RWPE1 (cell line): ENCODE results near the gene TMEM63B.

Experiments used
- CTCF ChIA-PET: fragments of 350-600 bp; sonication (Branson Sonifier 250); formaldehyde crosslinking; extraction: SDS; loops from one replicate; lab custom pipeline; 2021; lab: Yijun Ruan, JAX
- POLR2A ChIA-PET: fragments of 400-600 bp; formaldehyde crosslinking; extraction: SDS; loops from one replicate; lab custom pipeline; 2020; ENCODE audit warnings: antibody characterized with exemption; ENCODE audit not compliant: low non-redundant PET; lab: Yijun Ruan, JAX
- DNase-seq: peaks from one replicate; pipeline ENCODE4 v3.0.0; 2012; ENCODE audit warnings: low spot score
- H3K27ac ChIP-seq: fragments of 450-650 bp; 2 replicates; pipeline ENCODE4 v1.5.1; 2017
- TF ChIP-seq, protein P1 (sequence below): fragments of 450-650 bp; conservative IDR thresholded peaks from 2 replicates; pipeline ENCODE4 v1.5.1; 2017; ENCODE audit warnings: low read depth, mild to moderate bottlenecking

The TMEM63B gene

DNA sequence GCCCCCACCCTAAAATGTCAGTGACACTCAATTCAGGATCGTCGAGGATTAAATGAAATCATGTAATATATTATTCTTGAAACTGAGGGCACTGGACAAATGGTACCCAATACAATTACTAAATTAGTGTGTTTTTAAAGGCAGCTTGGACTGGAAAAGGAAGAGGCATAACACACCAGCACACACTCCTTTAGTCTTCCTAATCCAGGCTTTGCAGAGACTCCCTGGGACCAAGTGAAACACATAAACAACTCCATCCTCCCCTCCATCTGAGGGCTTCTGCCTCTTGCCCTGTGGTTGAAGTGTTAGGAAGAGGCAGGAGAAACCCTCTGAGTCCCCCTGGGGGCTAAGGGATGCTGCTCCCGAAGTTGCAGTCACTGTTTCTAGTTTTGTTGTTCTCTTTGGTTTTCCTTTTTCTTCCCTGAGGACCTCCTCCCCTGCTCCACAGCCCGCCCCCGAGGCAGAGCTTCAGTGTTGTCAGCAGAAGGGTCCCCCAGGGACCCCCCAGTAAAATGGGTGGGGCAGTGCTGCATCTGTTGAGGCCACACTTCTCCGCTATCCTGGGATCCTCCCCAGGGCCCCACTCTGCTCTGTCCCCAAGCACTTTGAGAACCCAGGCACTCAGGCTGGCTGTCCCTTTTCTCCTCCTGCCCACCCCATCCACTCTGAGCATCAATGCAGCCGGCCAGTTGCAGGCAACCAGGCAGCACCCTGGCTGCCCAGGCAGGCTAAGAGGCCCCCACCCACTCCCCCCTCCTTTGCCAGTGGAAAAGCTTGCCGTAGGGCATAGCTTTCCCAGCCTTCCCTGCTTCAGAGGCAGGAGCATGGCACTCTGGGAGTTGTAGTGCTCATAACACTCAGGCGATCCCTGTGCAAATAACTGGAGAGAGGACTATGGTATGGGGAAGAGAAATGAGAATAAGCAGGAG is 5.9 kb downstream of the TMEM63B start:
- TF ChIP-seq, protein P1, sequence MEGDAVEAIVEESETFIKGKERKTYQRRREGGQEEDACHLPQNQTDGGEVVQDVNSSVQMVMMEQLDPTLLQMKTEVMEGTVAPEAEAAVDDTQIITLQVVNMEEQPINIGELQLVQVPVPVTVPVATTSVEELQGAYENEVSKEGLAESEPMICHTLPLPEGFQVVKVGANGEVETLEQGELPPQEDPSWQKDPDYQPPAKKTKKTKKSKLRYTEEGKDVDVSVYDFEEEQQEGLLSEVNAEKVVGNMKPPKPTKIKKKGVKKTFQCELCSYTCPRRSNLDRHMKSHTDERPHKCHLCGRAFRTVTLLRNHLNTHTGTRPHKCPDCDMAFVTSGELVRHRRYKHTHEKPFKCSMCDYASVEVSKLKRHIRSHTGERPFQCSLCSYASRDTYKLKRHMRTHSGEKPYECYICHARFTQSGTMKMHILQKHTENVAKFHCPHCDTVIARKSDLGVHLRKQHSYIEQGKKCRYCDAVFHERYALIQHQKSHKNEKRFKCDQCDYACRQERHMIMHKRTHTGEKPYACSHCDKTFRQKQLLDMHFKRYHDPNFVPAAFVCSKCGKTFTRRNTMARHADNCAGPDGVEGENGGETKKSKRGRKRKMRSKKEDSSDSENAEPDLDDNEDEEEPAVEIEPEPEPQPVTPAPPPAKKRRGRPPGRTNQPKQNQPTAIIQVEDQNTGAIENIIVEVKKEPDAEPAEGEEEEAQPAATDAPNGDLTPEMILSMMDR, result no peak
- ChIA-PET CTCF (interaction anchor here (0.5 to 1.5 kb wide), 4 partner anchors 18 to 364 kb away, joined by 4 to 6 read pairs (median 4); no protein-coding TSS in a partner anchor), POLR2A (interaction anchor here (0.6 kb wide), 1 partner anchor 113 kb away, joined by 3 read pairs; the partner anchor contains the start of gene HSP90AB1)
- peak overlapping the region; percentile 62 for H3K27ac ChIP-seq
- DNase-seq, result peak; percentile 57

DNA sequence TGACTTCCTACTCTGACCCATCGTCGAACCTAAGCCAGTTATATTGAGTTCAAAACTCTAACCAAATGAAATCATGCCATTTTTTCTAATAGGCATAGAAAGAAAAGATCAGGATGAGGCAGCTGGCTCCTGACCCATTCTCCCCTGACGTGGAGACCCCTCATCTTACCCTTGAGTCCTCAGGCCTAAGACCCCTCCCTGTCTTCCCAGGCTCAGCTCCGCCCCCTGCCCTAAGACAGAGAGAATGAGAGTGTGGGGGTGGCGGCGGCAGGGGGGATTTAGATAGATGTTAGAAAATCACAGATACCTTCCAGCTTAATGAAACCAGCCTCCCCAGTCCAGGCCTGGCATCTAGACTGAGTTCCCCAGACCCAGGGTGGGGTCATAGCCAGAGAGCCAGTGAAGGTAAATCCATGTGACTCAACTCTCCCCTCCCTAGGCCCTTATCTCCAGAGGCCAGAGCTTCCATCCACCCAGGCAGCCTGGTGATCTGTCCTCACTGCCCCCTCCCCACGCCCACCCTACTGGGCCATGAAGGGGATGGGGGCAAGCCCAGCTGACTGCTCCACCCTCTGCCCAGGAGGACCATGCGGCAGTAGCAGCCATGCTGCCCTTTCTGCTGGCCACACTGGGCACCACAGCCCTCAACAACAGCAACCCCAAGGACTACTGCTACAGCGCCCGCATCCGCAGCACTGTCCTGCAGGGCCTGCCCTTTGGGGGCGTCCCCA is 6.8 kb downstream of the TMEM63B start:
- CTCF ChIA-PET, result interaction anchor here (1.5 kb wide), 1 partner anchor 17 kb away, joined by 4 read pairs; no protein-coding TSS in a partner anchor

DNA sequence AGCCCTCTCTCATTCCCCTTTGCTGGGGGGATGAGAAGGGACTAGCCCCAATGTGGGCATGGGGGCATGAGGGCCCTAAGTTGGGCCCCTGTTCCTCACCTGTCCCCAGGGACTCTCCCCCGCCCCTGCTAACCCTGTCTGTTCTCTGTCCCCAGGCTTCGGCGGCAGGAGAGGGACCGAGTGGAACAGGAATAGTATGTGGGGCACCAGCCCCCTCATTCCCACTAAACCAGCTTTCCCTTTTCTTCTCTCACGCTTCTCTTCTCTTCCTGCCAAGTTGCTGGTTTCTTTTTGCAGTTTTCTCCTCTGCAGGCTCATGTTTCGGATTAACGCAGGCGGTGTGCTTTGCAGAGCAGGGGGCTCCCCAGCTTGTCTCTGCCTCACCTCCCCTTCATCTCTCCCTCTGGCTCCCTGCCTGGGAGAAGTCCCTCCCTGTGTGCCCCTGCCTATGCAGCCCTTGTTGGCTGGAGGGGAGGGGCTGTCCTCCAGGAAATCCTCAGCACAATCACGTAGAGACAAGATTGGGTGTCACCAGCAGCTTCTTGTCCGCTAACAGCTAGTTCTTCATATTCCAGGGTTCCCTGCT is 7.9 kb downstream of the TMEM63B start:
- DNase-seq, result no peak
- ChIA-PET POLR2A (no interaction called here), CTCF (interaction anchor here (0.9 kb wide), 1 partner anchor 45 kb away, joined by 4 read pairs; no protein-coding TSS in a partner anchor)
- TF ChIP-seq, protein P1, result no peak
- peak overlapping the region; percentile 8; the same call in 1 of the 2 replicates for H3K27ac ChIP-seq

More for the DNA sequence above, 6.8 kb downstream of the TMEM63B start:
- POLR2A ChIA-PET, result interaction anchor here (0.6 kb wide), 2 partner anchors 113 to 315 kb away, joined by 3 to 5 read pairs; partner anchors contain the start of gene HSP90AB1
- H3K27ac ChIP-seq, result peak overlapping the region; percentile 8; the same call in 1 of the 2 replicates
- no peak for DNase-seq
- TF ChIP-seq, protein P1, result no peak

DNA sequence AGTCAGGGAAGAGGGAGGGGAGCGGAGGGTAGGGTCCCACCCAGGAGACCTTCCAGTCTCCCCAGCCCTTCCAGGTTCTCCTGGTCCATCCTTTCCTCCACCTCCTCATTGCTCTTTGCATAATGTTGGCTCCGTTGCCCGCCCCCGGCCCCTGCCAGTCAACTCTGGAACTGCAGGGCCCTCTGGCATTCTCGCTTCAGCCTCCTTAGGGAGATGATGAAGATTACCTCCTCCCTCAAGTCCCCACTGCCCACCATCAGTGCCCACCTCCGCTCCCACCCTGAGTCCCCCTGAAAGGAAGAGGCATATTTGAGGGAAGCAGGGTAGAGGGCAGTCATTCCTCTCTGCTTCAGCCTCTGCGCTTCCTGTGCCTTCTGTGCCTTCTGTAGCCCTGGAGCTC is 8.5 kb downstream of the TMEM63B start:
- CTCF ChIA-PET, result interaction anchor here (0.9 kb wide), 1 partner anchor 45 kb away, joined by 4 read pairs; no protein-coding TSS in a partner anchor
- TF ChIP-seq, protein P1, result no peak
- no peak for DNase-seq
- POLR2A ChIA-PET, result no interaction called here
- no peak overlapping the region for H3K27ac ChIP-seq

DNA sequence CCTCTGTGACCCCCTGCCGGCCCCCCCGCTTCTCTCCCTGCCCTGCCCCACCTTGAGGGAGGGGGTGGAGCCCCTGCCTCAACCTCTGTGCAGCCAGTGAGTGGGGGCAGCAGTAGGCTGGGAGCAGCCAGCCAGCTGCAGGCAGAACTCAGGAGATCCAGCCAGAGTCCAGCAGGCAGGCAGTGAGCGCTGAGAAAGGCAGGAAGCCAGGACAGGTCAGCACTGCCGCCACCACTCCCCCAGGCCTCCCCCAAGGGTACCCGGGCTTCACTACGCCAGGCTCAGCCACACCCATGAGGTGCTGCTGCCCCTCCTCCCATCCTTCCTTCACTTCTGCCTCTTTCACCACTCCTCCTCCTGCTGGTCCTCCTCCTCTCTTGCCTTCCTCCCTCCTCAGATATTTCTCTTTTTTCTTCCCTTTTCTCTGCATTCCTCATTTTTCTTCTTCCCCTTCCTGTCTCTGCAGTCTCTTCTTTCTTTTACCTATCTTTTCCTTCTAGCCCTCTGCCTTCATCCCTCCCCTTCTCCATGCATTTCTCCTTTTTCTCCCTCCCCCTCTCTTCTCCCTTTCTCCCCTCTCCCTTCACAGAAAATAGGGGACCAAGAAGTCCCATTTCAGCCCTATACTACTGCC is 11.5 kb downstream of the TMEM63B start:
- DNase-seq, result no peak
- CTCF ChIA-PET, result no interaction called here

More for the DNA sequence above, 11.5 kb downstream of the TMEM63B start:
- TF ChIP-seq, protein P1, result no peak
- POLR2A ChIA-PET, result no interaction called here
- peak overlapping the region; percentile 24; the same call in 1 of the 2 replicates for H3K27ac ChIP-seq
